GM12873 (cell line): Measurements from ENCODE around the gene UTP25.

Experiments
- TF ChIP-seq, protein P1 (sequence below): IDR thresholded peaks from 2 replicates; pipeline ENCODE4 v1.5.1; 2012; ENCODE audit warnings: low read depth, mild to moderate bottlenecking, moderate library complexity, low read length, control low read depth; ENCODE audit not compliant: insufficient read depth; ENCODE audit errors: missing control alignments

UTP25 gene

GRCh38 chr1:209829716-209830115 is 1.9 kb downstream of the UTP25 start:
- TF ChIP-seq, protein P1, sequence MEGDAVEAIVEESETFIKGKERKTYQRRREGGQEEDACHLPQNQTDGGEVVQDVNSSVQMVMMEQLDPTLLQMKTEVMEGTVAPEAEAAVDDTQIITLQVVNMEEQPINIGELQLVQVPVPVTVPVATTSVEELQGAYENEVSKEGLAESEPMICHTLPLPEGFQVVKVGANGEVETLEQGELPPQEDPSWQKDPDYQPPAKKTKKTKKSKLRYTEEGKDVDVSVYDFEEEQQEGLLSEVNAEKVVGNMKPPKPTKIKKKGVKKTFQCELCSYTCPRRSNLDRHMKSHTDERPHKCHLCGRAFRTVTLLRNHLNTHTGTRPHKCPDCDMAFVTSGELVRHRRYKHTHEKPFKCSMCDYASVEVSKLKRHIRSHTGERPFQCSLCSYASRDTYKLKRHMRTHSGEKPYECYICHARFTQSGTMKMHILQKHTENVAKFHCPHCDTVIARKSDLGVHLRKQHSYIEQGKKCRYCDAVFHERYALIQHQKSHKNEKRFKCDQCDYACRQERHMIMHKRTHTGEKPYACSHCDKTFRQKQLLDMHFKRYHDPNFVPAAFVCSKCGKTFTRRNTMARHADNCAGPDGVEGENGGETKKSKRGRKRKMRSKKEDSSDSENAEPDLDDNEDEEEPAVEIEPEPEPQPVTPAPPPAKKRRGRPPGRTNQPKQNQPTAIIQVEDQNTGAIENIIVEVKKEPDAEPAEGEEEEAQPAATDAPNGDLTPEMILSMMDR = no peak

- TF ChIP-seq, protein P1 = no peak
Measured at GRCh38 chr1:209830722-209831121, 3.0 kb downstream of the UTP25 start.

GRCh38 chr1:209831615-209832014 is 3.8 kb downstream of the UTP25 start:
- TF ChIP-seq, protein P1 = no peak

- TF ChIP-seq, protein P1 = no peak
Measured at GRCh38 chr1:209835782-209836298, 8.1 kb downstream of the UTP25 start.

DNA sequence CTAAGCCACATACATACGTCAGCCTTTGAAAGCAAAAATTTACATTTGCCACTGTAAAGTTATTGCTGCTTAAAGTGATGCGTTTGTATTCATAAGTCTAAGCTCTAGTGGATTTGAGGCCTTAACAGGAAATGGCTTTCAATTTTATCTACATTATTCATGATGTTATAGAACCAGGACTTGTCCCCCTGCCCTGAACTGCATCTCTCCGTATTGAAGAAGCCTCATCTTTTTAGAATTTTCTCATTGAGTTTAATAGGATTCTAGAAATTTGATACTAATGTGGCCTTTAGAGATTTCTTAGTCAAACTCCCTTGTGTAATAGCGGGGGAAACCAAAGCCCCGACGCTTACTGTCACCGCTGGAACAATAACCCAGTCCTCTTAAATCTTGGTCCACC is 9.9 kb downstream of the UTP25 start:
- TF ChIP-seq, protein P1 = no peak

- TF ChIP-seq, protein P1 = no peak
Measured at GRCh38 chr1:209838537-209838936, 10.8 kb downstream of the UTP25 start.

DNA sequence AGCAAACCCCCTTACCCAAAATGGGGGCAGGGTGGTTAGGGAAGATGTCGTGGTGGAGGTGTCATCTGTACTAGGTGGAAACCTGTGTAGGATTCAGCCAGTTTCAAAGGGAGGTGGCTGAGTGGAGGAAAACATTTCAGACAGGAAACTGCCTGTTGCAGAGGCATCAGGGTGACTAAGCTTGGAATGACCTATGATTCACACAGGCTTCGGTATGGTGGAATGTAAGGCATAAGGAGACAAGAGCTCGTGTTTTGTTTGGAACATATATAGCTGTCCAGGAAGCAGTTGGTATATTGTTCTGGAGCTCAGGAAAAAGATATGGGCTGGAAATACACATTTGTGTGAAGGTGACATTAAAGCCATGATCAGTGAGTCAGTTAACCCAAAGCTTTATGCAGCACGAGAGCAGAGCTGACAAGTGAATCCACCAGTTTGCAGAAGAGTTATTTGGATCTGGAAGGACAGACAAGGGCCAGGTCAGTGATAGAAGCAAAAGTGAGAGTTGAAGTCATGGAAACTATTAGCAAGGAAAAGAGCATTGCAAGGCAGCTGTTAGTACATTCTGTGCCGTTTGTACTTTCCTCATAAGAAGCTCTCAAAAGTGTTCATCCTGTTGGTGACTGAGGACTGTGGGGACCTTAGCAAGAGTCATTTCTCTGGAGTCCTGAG is 12.2 kb downstream of the UTP25 start:
- TF ChIP-seq, protein P1 = no peak

DNA sequence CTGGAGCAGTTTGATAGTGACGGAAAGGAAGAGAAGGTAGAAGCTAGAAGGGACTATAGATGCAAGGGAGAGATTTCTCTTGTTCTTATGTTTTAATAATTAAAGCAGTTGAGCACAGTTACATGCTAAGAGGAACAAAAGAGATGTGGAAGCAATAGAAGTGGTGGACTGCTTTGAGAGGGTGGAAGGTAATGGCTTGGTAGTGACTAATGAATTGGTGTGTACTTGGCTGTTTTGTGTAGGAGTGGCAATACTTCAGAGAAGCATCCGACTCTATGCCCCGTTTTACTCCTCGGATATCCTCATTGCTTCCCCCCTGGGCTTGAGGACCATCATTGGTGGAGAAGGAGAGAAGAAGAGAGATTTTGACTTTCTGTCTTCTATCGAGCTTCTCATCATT is 12.8 kb downstream of the UTP25 start:
- TF ChIP-seq, protein P1 = no peak
